H9 (cell line): Measurements from ENCODE around the gene OR2T27. TPM values are rescaled to one million over a fixed set of nuclear protein-coding genes. Genes with fewer than 3 reads are reported as not detected.
"Not testable (repeated sequence)": the region's sequence is repeated elsewhere in the genome, so short reads cannot be mapped to it uniquely, and the experiment has no call there.

Experiments
- DNase-seq: peaks from one replicate; pipeline ENCODE4 v3.0.0-alpha.2; 2017
- H2AFZ ChIP-seq: one replicate; pipeline ENCODE4 v1.6.1; 2013; ENCODE audit warnings: mild to moderate bottlenecking, low read length, control low read depth, moderate library complexity
- H2AK5ac ChIP-seq: 2 replicates; pipeline ENCODE4 v1.6.1; 2013; ENCODE audit warnings: low read length, control low read depth, mixed read lengths; ENCODE audit not compliant: insufficient read length
- H2BK120ac ChIP-seq: one replicate; pipeline ENCODE4 v1.6.1; 2013; ENCODE audit warnings: low read depth, mild to moderate bottlenecking, low read length, control low read depth, inconsistent platforms; ENCODE audit not compliant: poor library complexity, severe bottlenecking
- H2BK12ac ChIP-seq: 2 replicates; pipeline ENCODE4 v1.6.1; 2013; ENCODE audit warnings: low read length, control low read depth, mixed read lengths, low read depth; ENCODE audit not compliant: insufficient read length
- H2BK15ac ChIP-seq: 2 replicates; pipeline ENCODE4 v1.6.1; 2013; ENCODE audit warnings: low read depth, low read length, control low read depth
- H2BK20ac ChIP-seq: one replicate; pipeline ENCODE4 v1.6.1; 2013; ENCODE audit warnings: low read depth, mild to moderate bottlenecking, low read length, control low read depth, inconsistent platforms; ENCODE audit not compliant: poor library complexity, severe bottlenecking
- H2BK5ac ChIP-seq: 2 replicates; pipeline ENCODE4 v1.6.1; 2013; ENCODE audit warnings: low read length, control low read depth, mixed read lengths; ENCODE audit not compliant: insufficient read length
- H3K14ac ChIP-seq: 2 replicates; pipeline ENCODE4 v1.6.1; 2013; ENCODE audit warnings: low read length, control low read depth; ENCODE audit not compliant: insufficient read depth
- H3K18ac ChIP-seq: 2 replicates; pipeline ENCODE4 v1.6.1; 2013; ENCODE audit warnings: low read depth, mild to moderate bottlenecking, mixed read lengths, low read length, control low read depth; ENCODE audit not compliant: insufficient read length
- H3K23ac ChIP-seq: 2 replicates; pipeline ENCODE4 v1.6.1; 2013; ENCODE audit warnings: low read length, control low read depth, mixed read lengths, low read depth; ENCODE audit not compliant: insufficient read length
- H3K23me2 ChIP-seq: 2 replicates; pipeline ENCODE4 v1.6.1; 2013; ENCODE audit warnings: low read depth, mild to moderate bottlenecking, mixed read lengths, low read length, control low read depth; ENCODE audit not compliant: insufficient read length, poor library complexity, severe bottlenecking
- H3K27ac ChIP-seq: 2 replicates; pipeline ENCODE4 v1.5.1; 2013; ENCODE audit warnings: low read length, control low read depth, mixed read lengths, low read depth; ENCODE audit not compliant: insufficient read length
- H3K27me3 ChIP-seq: 2 replicates; pipeline ENCODE4 v1.6.1; 2013; ENCODE audit warnings: low read length, control low read depth, inconsistent platforms; ENCODE audit not compliant: insufficient read depth
- H3K4ac ChIP-seq: 2 replicates; pipeline ENCODE4 v1.6.1; 2013; ENCODE audit warnings: low read depth, mild to moderate bottlenecking, control low read depth, inconsistent platforms, low read length, moderate library complexity
- H3K4me1 ChIP-seq: 2 replicates; pipeline ENCODE4 v1.6.1; 2013; ENCODE audit warnings: low read length, control low read depth, inconsistent platforms; ENCODE audit not compliant: insufficient read depth
- H3K4me2 ChIP-seq: 2 replicates; pipeline ENCODE4 v1.6.1; 2013; ENCODE audit warnings: low read length, control low read depth, mixed read lengths; ENCODE audit not compliant: insufficient read length, insufficient read depth
- H3K56ac ChIP-seq: 2 replicates; pipeline ENCODE4 v1.6.1; 2013; ENCODE audit warnings: low read depth, mild to moderate bottlenecking, mixed read lengths, low read length, control low read depth; ENCODE audit not compliant: insufficient read length
- H3K79me1 ChIP-seq: 2 replicates; pipeline ENCODE4 v1.6.1; 2013; ENCODE audit warnings: low read depth, mild to moderate bottlenecking, moderate library complexity, low read length, control low read depth, inconsistent platforms; ENCODE audit not compliant: insufficient read depth, poor library complexity, severe bottlenecking
- H3K79me2 ChIP-seq: 2 replicates; pipeline ENCODE4 v1.6.1; 2013; ENCODE audit warnings: low read length, control low read depth, inconsistent platforms; ENCODE audit not compliant: insufficient read depth
- H3K9ac ChIP-seq: 2 replicates; pipeline ENCODE4 v1.6.1; 2013; ENCODE audit warnings: low read length, control low read depth, mixed read lengths; ENCODE audit not compliant: insufficient read length; ENCODE audit errors: extremely low read depth
- H3K9me3 ChIP-seq: one replicate; pipeline ENCODE4 v1.6.1; 2013; ENCODE audit warnings: low read depth, low read length, inconsistent platforms; ENCODE audit not compliant: control insufficient read depth
- H3T11ph ChIP-seq: one replicate; pipeline ENCODE4 v1.6.1; 2013; ENCODE audit warnings: mild to moderate bottlenecking, low read length, control low read depth, inconsistent platforms
- H4K20me1 ChIP-seq: one replicate; pipeline ENCODE4 v1.6.1; 2013; ENCODE audit not compliant: control insufficient read depth, insufficient read length, insufficient read depth
- H4K5ac ChIP-seq: 2 replicates; pipeline ENCODE4 v1.6.1; 2013; ENCODE audit warnings: low read depth, mild to moderate bottlenecking, mixed read lengths, low read length, control low read depth; ENCODE audit not compliant: insufficient read length
- H4K8ac ChIP-seq: replicated peaks from 2 replicates; pipeline ENCODE4 v1.6.1; 2013; ENCODE audit warnings: low read length, control low read depth, mixed read lengths, low read depth; ENCODE audit not compliant: insufficient read length
- H4K91ac ChIP-seq: 2 replicates; pipeline ENCODE4 v1.6.1; 2013; ENCODE audit warnings: low read depth, mild to moderate bottlenecking, moderate library complexity, mixed read lengths, low read length, control low read depth; ENCODE audit not compliant: insufficient read length
- H3K27ac Mint-ChIP-seq, 3 experiments: 2 replicates in 2 of 3; 3 replicates in 1 of 3; pipeline ENCODE4 v1.8.0; 2020 to 2021; ENCODE audit warnings: mixed read lengths in 3 of 3, mild to moderate bottlenecking in 1 of 3, moderate library complexity in 1 of 3
- H3K27me3 Mint-ChIP-seq: 2 replicates; pipeline ENCODE4 v1.8.0; 2021; ENCODE audit warnings: low read depth, mild to moderate bottlenecking, moderate library complexity, mixed read lengths
- H3K36me3 Mint-ChIP-seq, 3 experiments: 2 replicates in 2 of 3; 3 replicates in 1 of 3; pipeline ENCODE4 v1.8.0; 2020 to 2021; ENCODE audit warnings: low read depth in 3 of 3, mixed read lengths in 3 of 3; ENCODE audit not compliant: insufficient read depth in 1 of 3
- H3K4me1 Mint-ChIP-seq, 2 experiments: 2 replicates each; pipeline ENCODE4 v1.8.0; 2020; ENCODE audit warnings: mixed read lengths in 2 of 2
- H3K4me3 Mint-ChIP-seq, 2 experiments: 2 replicates in 1 of 2; 3 replicates in 1 of 2; pipeline ENCODE4 v1.8.0; 2020 to 2021; ENCODE audit warnings: mild to moderate bottlenecking in 2 of 2, mixed read lengths in 2 of 2, moderate library complexity in 1 of 2
- H3K9me3 Mint-ChIP-seq, 2 experiments: 2 replicates in 1 of 2; 3 replicates in 1 of 2; pipeline ENCODE4 v1.8.0; 2020; ENCODE audit warnings: mild to moderate bottlenecking in 2 of 2, mixed read lengths in 2 of 2, moderate library complexity in 1 of 2
- WGBS: extraction: QIAGEN DNeasy Blood & Tissue Kit; methylation state at CpG from one replicate; pipeline ENCODE4 v1.1.7; 2013; ENCODE audit warnings: missing lambda C conversion rate, low lambda C conversion rate, mixed read lengths; ENCODE audit not compliant: insufficient read length; ENCODE audit errors: extremely low coverage; 5-methylcytosine and 5-hydroxymethylcytosine counted together
- total RNA-seq: library from RNA; stranded (reverse); gene quantifications from 2 replicates; pipeline ENCODE4 v1.2.1, GENCODE V29; 2021

OR2T27 gene
- total RNA-seq, 1 experiment from 2014 or later = not detected

DNA sequence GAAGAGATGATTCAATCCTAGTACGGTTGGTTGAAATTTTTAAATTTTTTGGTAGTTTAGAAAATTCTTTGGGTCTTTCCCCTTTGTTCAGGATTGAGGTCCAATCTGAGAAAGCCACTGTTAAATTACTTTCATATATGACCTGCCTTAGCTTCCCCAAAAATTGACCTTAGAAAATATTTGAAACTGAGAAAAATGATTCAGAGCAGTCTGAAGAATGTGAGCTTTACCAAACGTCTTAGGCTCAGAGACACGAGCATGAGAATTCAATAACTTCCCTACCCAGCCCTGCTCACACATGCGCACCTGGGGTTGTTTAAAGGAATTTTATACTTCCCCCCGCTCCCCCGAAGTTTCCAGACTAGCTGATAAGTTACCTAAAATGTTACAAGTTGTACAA lies 1.5 kb upstream of the OR2T27 start:
- H3K9me3 Mint-ChIP-seq = peaks cover 52 to 54% of the 10 kb centered on the region in 2 experiments
- H3K4ac ChIP-seq, H2AFZ ChIP-seq: not testable (repeated sequence)

DNA sequence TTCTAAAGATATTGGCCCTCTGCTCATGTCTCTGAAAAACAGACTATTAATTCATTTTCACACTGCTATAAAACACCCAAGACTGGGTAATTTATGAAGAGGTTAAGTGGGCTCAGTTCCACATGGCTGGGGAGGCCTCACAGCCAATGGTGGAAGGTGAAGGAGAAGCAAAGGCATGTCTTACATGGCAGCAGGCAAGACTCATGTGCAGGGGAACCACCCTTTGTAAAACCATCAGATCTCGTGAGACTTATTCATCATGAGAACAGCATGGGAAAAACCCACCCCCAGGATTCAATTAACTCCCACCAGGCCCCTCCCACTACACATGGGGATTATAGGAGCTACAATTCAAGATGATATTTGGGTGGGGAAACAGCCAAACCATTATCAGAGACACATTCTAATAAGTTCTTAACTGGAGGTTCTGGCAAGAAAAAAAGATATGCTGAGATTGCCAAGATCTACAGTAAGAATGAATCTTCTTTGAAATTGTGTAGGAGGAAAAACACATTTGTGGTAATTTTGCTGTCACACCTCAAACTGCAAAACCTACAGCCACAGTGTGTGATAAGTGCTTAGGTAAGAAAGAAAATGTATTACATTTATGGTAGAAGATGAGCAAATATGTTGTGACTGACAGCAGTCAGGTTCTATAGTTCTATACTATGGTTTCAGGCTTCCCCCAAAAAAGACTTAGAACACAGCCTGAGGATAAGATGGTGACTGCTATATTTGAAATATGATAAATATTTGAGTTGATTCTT lies 6.4 kb downstream of the OR2T27 start:
- not testable (repeated sequence) for H2AK5ac ChIP-seq, H4K91ac ChIP-seq, H2AFZ ChIP-seq, H3K79me1 ChIP-seq, H2BK15ac ChIP-seq, H3K4me3 Mint-ChIP-seq, H3K27ac Mint-ChIP-seq, H3K79me2 ChIP-seq, H4K20me1 ChIP-seq, H3T11ph ChIP-seq, H3K27me3 ChIP-seq, H3K27me3 Mint-ChIP-seq, H3K4me1 Mint-ChIP-seq, H4K8ac ChIP-seq, H3K14ac ChIP-seq, H3K27ac ChIP-seq, H2BK20ac ChIP-seq, H3K4me2 ChIP-seq, H3K23me2 ChIP-seq, H2BK12ac ChIP-seq, H2BK120ac ChIP-seq, H3K36me3 Mint-ChIP-seq, H3K56ac ChIP-seq, H4K5ac ChIP-seq, H3K18ac ChIP-seq, H3K9ac ChIP-seq, DNase-seq, H3K9me3 ChIP-seq, H3K23ac ChIP-seq, H3K4ac ChIP-seq, H3K4me1 ChIP-seq, H2BK5ac ChIP-seq
- H3K9me3 Mint-ChIP-seq = peaks cover 26 to 40% of the 10 kb centered on the region in 2 experiments
- WGBS = no CpG with 5 or more reads among the region's 1 CpG

More for the DNA sequence above, 1.5 kb upstream of the OR2T27 start:
- H3T11ph ChIP-seq, H3K27me3 Mint-ChIP-seq, H3K27ac Mint-ChIP-seq, H2BK20ac ChIP-seq, H4K8ac ChIP-seq, H2BK5ac ChIP-seq, H3K9ac ChIP-seq, H3K18ac ChIP-seq, H4K91ac ChIP-seq, H2BK15ac ChIP-seq, H3K23ac ChIP-seq, H4K5ac ChIP-seq, H3K4me1 ChIP-seq, H3K4me3 Mint-ChIP-seq, H2AK5ac ChIP-seq, DNase-seq, H3K23me2 ChIP-seq, H3K14ac ChIP-seq, H3K4me1 Mint-ChIP-seq, H3K79me2 ChIP-seq, H4K20me1 ChIP-seq, H3K27ac ChIP-seq, H2BK120ac ChIP-seq, H3K27me3 ChIP-seq, H3K79me1 ChIP-seq, H3K9me3 ChIP-seq, H3K4me2 ChIP-seq, H3K56ac ChIP-seq, H2BK12ac ChIP-seq: not testable (repeated sequence)
- no CpG with 5 or more reads among the region's 6 CpGs for WGBS
- peaks cover 0 to 16% (median 0%) of the 10 kb centered on the region in 3 experiments; a peak in 5 of 7 replicates for H3K36me3 Mint-ChIP-seq
